Liver (tissue), 9 donors: ENCODE measurements around the gene SLC26A1. TPM values are rescaled to one million over a fixed set of nuclear protein-coding genes. Genes with fewer than 3 reads are reported as not detected.

ENCODE experiments used
- DNase-seq: peaks from one replicate; pipeline ENCODE4 v3.0.0-alpha.2; 2017; ENCODE audit warnings: low spot score
- H3K27ac ChIP-seq, 2 donors: one replicate each; pipeline ENCODE4 v1.7.0; 2013; ENCODE audit warnings: inconsistent platforms in 2 of 2, low read length in 2 of 2, control low read depth in 1 of 2, low read depth in 1 of 2, mild to moderate bottlenecking in 1 of 2
- H3K27me3 ChIP-seq, 4 donors: one replicate each; pipeline versions ENCODE4 v1.6.1 to v1.7.0; 2013; ENCODE audit warnings: low read length in 3 of 4, inconsistent platforms in 1 of 4, mild to moderate bottlenecking in 1 of 4, moderate library complexity in 1 of 4; ENCODE audit not compliant: control insufficient read depth in 4 of 4, insufficient read depth in 4 of 4
- H3K36me3 ChIP-seq, 4 donors: one replicate each; pipeline versions ENCODE4 v1.6.1 to v1.7.0; 2013; ENCODE audit warnings: low read length in 3 of 4, mild to moderate bottlenecking in 3 of 4, low read depth in 1 of 4, moderate library complexity in 1 of 4; ENCODE audit not compliant: control insufficient read depth in 4 of 4, insufficient read depth in 3 of 4
- H3K4me1 ChIP-seq, 4 donors: one replicate each; pipeline versions ENCODE4 v1.6.1 to v1.7.0; 2013; ENCODE audit warnings: low read length in 3 of 4, mild to moderate bottlenecking in 3 of 4, moderate library complexity in 1 of 4; ENCODE audit not compliant: control insufficient read depth in 4 of 4, insufficient read depth in 4 of 4
- H3K4me3 ChIP-seq, 3 donors: one replicate each; pipeline versions ENCODE4 v1.6.1 to v1.7.0; 2013; ENCODE audit warnings: low read length in 3 of 3, control low read depth in 1 of 3, low read depth in 1 of 3, mild to moderate bottlenecking in 1 of 3
- H3K9ac ChIP-seq, 2 donors: one replicate each; pipeline ENCODE4 v1.7.0; 2013; ENCODE audit warnings: low read length in 2 of 2, mild to moderate bottlenecking in 2 of 2, moderate library complexity in 2 of 2, control low read depth in 1 of 2, low read depth in 1 of 2
- H3K9me3 ChIP-seq, 4 donors: one replicate each; pipeline versions ENCODE4 v1.6.1 to v1.7.0; 2013; ENCODE audit warnings: low read length in 3 of 4; ENCODE audit not compliant: control insufficient read depth in 4 of 4
- EGR1 ChIP-seq, 2 donors: IDR thresholded peaks; 2 replicates each; pipeline ENCODE4 v1.6.1; 2016 to 2018; ENCODE audit warnings: antibody characterized with exemption in 2 of 2, low read depth in 2 of 2
- FOXA1 ChIP-seq: IDR thresholded peaks from 2 replicates; pipeline ENCODE4 v1.6.1; 2016; ENCODE audit warnings: antibody characterized with exemption
- FOXA2 ChIP-seq: IDR thresholded peaks from 2 replicates; pipeline ENCODE4 v1.6.1; 2016; ENCODE audit warnings: antibody characterized with exemption
- GABPA ChIP-seq, 2 donors: IDR thresholded peaks in 1 of 2; conservative IDR thresholded peaks in 1 of 2; 2 replicates each; pipeline ENCODE4 v1.6.1; 2016; ENCODE audit warnings: antibody characterized with exemption in 2 of 2, mild to moderate bottlenecking in 1 of 2, moderate library complexity in 1 of 2
- HNF4A ChIP-seq, 2 donors: conservative IDR thresholded peaks; 2 replicates each; pipeline ENCODE4 v1.6.1; 2016; ENCODE audit warnings: antibody characterized with exemption in 2 of 2, mild to moderate bottlenecking in 2 of 2
- NR2F2 ChIP-seq: IDR thresholded peaks from 2 replicates; pipeline ENCODE4 v1.6.1; 2016; ENCODE audit warnings: antibody characterized with exemption
- RAD21 ChIP-seq, 2 donors: IDR thresholded peaks; 2 replicates each; pipeline ENCODE4 v1.6.1; 2016; ENCODE audit warnings: antibody characterized with exemption in 2 of 2, mild to moderate bottlenecking in 2 of 2
- RXRA ChIP-seq, 2 donors: IDR thresholded peaks; 2 replicates each; pipeline ENCODE4 v1.6.1; 2017 to 2018; ENCODE audit warnings: antibody characterized with exemption in 2 of 2, mild to moderate bottlenecking in 1 of 2
- SP1 ChIP-seq: IDR thresholded peaks from 2 replicates; pipeline ENCODE4 v1.6.1; 2018; ENCODE audit warnings: antibody characterized with exemption, mild to moderate bottlenecking
- TAF1 ChIP-seq: conservative IDR thresholded peaks from 2 replicates; pipeline ENCODE4 v1.6.1; 2016; ENCODE audit warnings: antibody characterized with exemption, mild to moderate bottlenecking
- YY1 ChIP-seq: IDR thresholded peaks from 2 replicates; pipeline ENCODE4 v1.6.1; 2016; ENCODE audit warnings: antibody characterized with exemption, mild to moderate bottlenecking
- WGBS: extraction: QIAGEN DNeasy Blood & Tissue Kit; methylation state at CpG from one replicate; pipeline ENCODE4 v1.1.7; 2013; 5-methylcytosine and 5-hydroxymethylcytosine counted together
- polyA plus RNA-seq, 2 donors: library from polyadenylated mRNA; stranded (reverse) in 1 of 2; unstranded in 1 of 2; fragments of 200-250 nt in 1 of 2; fragments of >200 nt in 1 of 2; fragmentation: Nextera tagmentation in 1 of 2; extraction: Ambion mirVana in 1 of 2; gene quantifications; one replicate each; pipeline versions ENCODE4 v1.2.1 to v1.2.3, GENCODE V29; 2013 to 2015
- total RNA-seq, 2 donors: library from RNA; depleted of rRNA; stranded (reverse); fragments of >200 nt; gene quantifications; one replicate each; pipeline ENCODE4 v1.2.3, GENCODE V29; 2014
- TF ChIP-seq, protein P1 (sequence below): IDR thresholded peaks from 2 replicates; pipeline ENCODE4 v1.6.1; 2016; ENCODE audit warnings: antibody characterized with exemption
- TF ChIP-seq, protein P2 (sequence below): IDR thresholded peaks from 2 replicates; pipeline ENCODE4 v1.6.1; 2016; ENCODE audit warnings: antibody characterized with exemption
- TF ChIP-seq, protein P3 (sequence below): IDR thresholded peaks from 2 replicates; pipeline ENCODE4 v1.6.1; 2016; ENCODE audit warnings: antibody characterized with exemption
- TF ChIP-seq, protein P4 (sequence below): fragments of 150-350 bp; IDR thresholded peaks from 2 replicates; pipeline ENCODE4 v1.5.1; 2017; ENCODE audit warnings: improper control_type of control experiment, low read depth, low read length; ENCODE audit not compliant: missing input control
- donor health status: healthy.
- donor health status: healthy.
- donor health status: healthy.
- donor health status: healthy.
- donor health status: healthy.

Gene SLC26A1
- total and polyA plus RNA-seq, 4 donors: 5.1 to 41.0 (median 26.3) TPM

DNA sequence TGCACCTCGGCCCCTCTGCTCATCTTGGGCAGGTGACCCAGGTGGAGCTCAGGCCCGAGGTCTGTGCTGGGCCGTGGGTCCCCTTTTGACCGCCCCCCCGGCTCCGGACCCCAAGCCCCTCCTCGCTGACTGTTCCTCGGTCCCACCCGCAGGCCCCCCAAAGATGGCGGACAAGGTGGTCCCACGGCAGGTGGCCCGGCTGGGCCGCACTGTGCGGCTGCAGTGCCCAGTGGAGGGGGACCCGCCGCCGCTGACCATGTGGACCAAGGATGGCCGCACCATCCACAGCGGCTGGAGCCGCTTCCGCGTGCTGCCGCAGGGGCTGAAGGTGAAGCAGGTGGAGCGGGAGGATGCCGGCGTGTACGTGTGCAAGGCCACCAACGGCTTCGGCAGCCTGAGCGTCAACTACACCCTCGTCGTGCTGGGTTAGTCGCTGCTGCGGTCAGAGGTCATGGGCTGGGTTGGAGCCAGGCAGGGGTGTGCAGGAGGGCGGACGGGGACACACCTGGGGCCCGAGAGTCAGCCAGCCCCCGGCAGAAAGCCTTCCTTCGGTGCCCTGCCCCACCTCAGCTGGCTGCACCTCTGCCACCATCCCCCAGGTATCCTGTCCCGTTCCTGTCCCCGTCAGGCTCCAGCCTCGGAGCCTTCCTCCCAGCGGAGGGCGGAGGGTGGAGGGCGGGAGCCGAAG, 29.0 kb upstream of the SLC26A1 start:
- 92% methylated on average over 46 of the region's 46 CpGs for WGBS

DNA sequence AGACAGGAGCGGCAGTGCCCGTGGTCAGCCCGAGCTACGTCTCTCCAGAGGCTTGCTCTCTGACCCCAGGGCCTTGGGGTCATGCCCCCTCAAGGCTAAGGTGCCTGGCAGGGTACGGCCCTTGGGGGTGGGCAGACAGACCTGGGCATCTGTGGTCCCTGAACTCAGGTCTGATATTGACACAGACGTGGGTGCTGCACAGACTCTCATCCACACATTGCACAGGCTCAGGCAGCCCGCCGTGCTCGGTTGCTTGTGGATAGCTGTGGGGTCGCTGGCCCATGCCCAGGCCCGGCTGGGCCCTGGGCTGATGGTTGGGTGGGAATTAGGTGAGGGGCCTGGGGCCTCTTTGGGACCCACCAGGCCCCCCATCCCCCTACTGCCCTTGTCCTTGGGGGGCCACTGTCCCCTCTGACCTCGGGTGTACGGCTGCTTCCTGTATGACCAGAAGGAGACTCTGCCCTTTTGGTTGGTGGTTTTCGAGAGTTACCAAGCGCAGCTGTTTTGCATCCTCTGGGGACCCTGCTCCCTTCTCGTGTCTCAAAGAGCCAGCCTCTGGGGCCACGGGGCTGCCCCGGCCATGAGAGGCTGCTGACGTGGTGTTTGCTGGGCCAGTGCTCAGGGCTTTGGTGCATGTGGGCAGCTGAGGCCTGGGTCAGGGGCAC, 28.3 kb upstream of the SLC26A1 start:
- no peaks in the 10 kb centered on the region for H3K27me3 ChIP-seq
- peaks cover 0 to 4% (median 0%) of the 10 kb centered on the region in 4 donors for H3K4me1 ChIP-seq
- no peak overlapping the region for H3K9ac ChIP-seq
- WGBS: 88% methylated on average over 19 of the region's 19 CpGs
- no peak overlapping the region for H3K27ac ChIP-seq
- no peak for DNase-seq
- no peak overlapping the region for H3K4me3 ChIP-seq
- H3K36me3 ChIP-seq: peaks cover 0 to 19% (median 10%) of the 10 kb centered on the region in 4 donors
- TF ChIP-seq YY1 (no peak), RAD21 (IDR thresholded peaks at IDR 0.05) (no peak), FOXA1 (no peak), NR2F2 (no peak)
- H3K9me3 ChIP-seq: no peaks in the 10 kb centered on the region

More for the DNA sequence above, 29.0 kb upstream of the SLC26A1 start:
- Histone ChIP-seq H3K27ac (no peak overlapping the region), H3K4me3 (no peak overlapping the region), H3K36me3 (peaks cover 0 to 17% (median 10%) of the 10 kb centered on the region in 4 donors), H3K9me3 (no peaks in the 10 kb centered on the region), H3K4me1 (peaks cover 0 to 4% (median 0%) of the 10 kb centered on the region in 4 donors), H3K27me3 (no peaks in the 10 kb centered on the region), H3K9ac (no peak overlapping the region)
- no peak for DNase-seq
- TF ChIP-seq, protein P1, sequence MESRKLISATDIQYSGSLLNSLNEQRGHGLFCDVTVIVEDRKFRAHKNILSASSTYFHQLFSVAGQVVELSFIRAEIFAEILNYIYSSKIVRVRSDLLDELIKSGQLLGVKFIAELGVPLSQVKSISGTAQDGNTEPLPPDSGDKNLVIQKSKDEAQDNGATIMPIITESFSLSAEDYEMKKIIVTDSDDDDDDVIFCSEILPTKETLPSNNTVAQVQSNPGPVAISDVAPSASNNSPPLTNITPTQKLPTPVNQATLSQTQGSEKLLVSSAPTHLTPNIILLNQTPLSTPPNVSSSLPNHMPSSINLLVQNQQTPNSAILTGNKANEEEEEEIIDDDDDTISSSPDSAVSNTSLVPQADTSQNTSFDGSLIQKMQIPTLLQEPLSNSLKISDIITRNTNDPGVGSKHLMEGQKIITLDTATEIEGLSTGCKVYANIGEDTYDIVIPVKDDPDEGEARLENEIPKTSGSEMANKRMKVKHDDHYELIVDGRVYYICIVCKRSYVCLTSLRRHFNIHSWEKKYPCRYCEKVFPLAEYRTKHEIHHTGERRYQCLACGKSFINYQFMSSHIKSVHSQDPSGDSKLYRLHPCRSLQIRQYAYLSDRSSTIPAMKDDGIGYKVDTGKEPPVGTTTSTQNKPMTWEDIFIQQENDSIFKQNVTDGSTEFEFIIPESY: no peak
- TF ChIP-seq EGR1 (IDR thresholded peaks at IDR 0.05; ENCODE audit: low read depth in 2 of 2): no peak
- TF ChIP-seq, protein P2, sequence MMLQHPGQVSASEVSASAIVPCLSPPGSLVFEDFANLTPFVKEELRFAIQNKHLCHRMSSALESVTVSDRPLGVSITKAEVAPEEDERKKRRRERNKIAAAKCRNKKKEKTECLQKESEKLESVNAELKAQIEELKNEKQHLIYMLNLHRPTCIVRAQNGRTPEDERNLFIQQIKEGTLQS: no peak
- no peak for TF ChIP-seq SP1
- no peak for TF ChIP-seq HNF4A (conservative IDR thresholded peaks at IDR 0.05)
- no peak for TF ChIP-seq RXRA (IDR thresholded peaks at IDR 0.05)
- no peak for TF ChIP-seq GABPA (IDR thresholded peaks at IDR 0.05 in 1 of 2, conservative IDR thresholded peaks at IDR 0.05 in 1 of 2)
- no peak for TF ChIP-seq FOXA2
- TF ChIP-seq, protein P3, sequence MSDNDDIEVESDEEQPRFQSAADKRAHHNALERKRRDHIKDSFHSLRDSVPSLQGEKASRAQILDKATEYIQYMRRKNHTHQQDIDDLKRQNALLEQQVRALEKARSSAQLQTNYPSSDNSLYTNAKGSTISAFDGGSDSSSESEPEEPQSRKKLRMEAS: no peak
- no peak for TF ChIP-seq FOXA1
- no peak for TF ChIP-seq RAD21 (IDR thresholded peaks at IDR 0.05)
- TF ChIP-seq TAF1: no peak

DNA sequence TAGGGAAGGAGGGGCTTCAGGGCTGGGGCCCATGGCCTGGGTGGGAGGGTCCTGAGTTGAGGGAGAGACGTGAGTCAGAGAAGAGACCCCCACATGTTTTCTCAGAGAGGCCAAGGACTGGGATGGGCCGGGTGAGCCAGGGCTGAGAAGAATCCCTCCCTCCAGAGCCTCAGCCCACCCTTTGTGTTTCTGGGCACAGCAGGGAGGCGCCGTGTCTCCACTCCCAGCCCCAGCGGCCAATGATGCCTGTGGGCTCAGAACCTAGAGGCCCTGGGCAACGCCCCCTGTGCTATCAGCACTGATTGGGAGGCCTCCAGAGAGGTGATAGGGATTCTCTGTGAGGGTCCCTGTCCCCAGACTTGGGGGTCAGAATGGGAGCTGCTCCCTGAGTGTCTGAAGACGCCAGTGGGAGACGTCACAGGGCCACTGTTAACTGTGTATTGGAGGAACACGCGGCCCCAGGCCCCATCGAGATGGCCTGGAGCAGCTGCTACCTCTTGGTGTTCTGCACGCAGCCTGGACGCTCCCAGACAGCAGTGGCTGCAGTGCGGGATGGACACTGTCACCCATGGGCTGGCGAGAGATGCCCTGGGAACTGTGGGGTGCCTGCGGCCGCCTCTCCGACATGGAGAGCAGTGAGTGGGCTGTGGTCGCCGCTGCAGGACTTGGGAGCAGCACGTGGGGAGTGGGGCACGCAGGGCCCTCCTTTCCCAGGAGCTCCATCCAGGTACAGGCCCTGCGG, 26.7 kb upstream of the SLC26A1 start:
- Histone ChIP-seq H3K9ac (no peak overlapping the region), H3K27me3 (no peaks in the 10 kb centered on the region), H3K36me3 (peaks cover 0 to 20% (median 3%) of the 10 kb centered on the region in 4 donors), H3K9me3 (no peaks in the 10 kb centered on the region), H3K4me3 (no peak overlapping the region), H3K4me1 (no peaks in the 10 kb centered on the region), H3K27ac (no peak overlapping the region)
- 82% methylated on average over 23 of the region's 23 CpGs for WGBS
- no peak for DNase-seq
- TF ChIP-seq TAF1 (no peak), NR2F2 (no peak), FOXA2 (no peak), SP1 (no peak), RXRA (IDR thresholded peaks at IDR 0.05) (no peak)
- TF ChIP-seq, protein P4, sequence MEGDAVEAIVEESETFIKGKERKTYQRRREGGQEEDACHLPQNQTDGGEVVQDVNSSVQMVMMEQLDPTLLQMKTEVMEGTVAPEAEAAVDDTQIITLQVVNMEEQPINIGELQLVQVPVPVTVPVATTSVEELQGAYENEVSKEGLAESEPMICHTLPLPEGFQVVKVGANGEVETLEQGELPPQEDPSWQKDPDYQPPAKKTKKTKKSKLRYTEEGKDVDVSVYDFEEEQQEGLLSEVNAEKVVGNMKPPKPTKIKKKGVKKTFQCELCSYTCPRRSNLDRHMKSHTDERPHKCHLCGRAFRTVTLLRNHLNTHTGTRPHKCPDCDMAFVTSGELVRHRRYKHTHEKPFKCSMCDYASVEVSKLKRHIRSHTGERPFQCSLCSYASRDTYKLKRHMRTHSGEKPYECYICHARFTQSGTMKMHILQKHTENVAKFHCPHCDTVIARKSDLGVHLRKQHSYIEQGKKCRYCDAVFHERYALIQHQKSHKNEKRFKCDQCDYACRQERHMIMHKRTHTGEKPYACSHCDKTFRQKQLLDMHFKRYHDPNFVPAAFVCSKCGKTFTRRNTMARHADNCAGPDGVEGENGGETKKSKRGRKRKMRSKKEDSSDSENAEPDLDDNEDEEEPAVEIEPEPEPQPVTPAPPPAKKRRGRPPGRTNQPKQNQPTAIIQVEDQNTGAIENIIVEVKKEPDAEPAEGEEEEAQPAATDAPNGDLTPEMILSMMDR: no peak
- TF ChIP-seq, protein P3: no peak
- TF ChIP-seq, protein P1: no peak
